Measurements from ENCODE around the gene HSPB2. TPM values are rescaled to one million over a fixed set of nuclear protein-coding genes. Genes with fewer than 3 reads are reported as not detected.
"Not testable (repeated sequence)": the region's sequence is repeated elsewhere in the genome, so short reads cannot be mapped to it uniquely, and the experiment has no call there.

HSPB2 gene
- total RNA-seq, 1 donor from 2014 or later, result 1.4 TPM

DNA sequence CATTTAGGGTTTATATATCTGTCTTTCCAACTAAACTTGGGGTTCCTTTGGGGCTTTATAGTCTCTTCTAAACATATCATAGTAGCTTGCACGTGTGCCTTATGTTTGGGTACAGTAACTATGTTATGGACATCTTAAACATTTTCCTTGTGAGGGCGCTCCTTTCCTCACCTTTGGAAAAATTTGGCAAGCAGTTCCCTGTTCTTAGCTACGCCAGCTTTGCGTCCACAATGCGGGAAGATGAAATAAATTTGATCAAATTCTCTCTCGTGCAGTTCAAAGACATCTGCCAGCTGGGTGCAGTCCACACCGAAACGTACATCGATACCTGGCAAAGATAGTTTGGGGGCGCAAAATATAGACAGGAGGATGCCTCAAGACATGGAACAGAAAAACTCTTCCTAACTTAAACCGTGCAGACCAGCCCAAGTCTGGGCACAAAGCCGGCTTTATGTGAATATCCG lies 34.1 kb upstream of the HSPB2 start:
- no peaks in the 10 kb centered on the region for H3K36me3 Mint-ChIP-seq (ENCODE audit: unreplicated experiment)

DNA sequence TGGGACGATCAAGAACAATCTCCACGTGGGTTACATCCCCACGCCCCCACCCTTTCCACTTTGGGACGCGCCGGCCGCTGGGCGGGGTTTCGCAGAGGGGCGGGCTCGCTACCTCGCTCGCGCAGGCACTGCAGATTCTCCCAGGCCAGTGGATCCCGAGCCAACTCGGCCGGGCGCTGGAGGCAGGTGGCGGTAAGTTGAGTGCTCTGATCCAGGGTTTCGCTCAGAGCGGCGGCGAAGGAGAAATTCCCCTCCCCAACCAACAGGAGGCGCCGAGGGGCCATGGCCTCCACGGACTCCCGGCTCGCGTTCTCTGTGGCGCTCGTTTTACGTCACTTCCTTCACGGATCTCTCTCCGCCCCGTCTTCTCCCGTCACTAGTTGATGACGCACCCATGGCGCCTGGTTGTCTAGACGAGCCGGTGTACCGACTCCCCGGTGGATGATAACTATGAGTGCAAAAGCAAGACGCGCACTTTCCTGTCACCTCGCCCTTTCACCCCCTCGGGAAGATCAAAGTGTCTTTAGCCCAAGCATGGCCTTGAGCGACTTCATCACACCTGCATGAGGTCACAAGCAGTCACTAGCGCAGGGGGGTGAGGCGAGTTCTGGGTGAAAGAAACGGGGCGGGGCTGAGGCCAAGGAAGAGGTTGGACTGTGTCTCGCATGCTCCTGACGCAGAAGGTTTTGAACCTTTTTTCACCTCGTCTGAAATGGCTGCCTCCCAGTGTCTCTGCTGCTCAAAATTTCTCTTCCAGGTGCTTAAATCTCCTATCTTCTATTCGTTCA lies 33.5 kb upstream of the HSPB2 start, which contains the start of the genes CFAP68 and FDXACB1:
Gene CFAP68 (plus strand): TSS at position 693 of the 788 bp plus-strand sequence. CDS start 20 bp downstream, at position 713.
Gene FDXACB1 (minus strand): TSS at position 317 of the 788 bp plus-strand sequence. CDS start 33 bp downstream, at position 284.
- H3K27ac Mint-ChIP-seq (ENCODE audit: unreplicated experiment), result peak within 1 kb of the TSS; percentile 98
- peaks cover 7% of the 10 kb centered on the region for H3K4me1 Mint-ChIP-seq (ENCODE audit: low read depth, unreplicated experiment)

More for the DNA sequence above, 34.1 kb upstream of the HSPB2 start:
- Mint-ChIP-seq H3K4me3 (ENCODE audit: unreplicated experiment) (peak overlapping the region; percentile 90), H3K27me3 (ENCODE audit: unreplicated experiment) (peaks cover 6% of the 10 kb centered on the region), H3K9me3 (ENCODE audit: unreplicated experiment) (no peaks in the 10 kb centered on the region), H3K4me1 (ENCODE audit: low read depth, unreplicated experiment) (peaks cover 7% of the 10 kb centered on the region), H3K27ac (ENCODE audit: unreplicated experiment) (peak overlapping the region; percentile 98)
- DNase-seq, result no peak
- TF ChIP-seq, protein P1, sequence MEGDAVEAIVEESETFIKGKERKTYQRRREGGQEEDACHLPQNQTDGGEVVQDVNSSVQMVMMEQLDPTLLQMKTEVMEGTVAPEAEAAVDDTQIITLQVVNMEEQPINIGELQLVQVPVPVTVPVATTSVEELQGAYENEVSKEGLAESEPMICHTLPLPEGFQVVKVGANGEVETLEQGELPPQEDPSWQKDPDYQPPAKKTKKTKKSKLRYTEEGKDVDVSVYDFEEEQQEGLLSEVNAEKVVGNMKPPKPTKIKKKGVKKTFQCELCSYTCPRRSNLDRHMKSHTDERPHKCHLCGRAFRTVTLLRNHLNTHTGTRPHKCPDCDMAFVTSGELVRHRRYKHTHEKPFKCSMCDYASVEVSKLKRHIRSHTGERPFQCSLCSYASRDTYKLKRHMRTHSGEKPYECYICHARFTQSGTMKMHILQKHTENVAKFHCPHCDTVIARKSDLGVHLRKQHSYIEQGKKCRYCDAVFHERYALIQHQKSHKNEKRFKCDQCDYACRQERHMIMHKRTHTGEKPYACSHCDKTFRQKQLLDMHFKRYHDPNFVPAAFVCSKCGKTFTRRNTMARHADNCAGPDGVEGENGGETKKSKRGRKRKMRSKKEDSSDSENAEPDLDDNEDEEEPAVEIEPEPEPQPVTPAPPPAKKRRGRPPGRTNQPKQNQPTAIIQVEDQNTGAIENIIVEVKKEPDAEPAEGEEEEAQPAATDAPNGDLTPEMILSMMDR (IDR thresholded peaks at IDR 0.05; ENCODE audit: partially characterized antibody, unreplicated experiment), result no peak

DNA sequence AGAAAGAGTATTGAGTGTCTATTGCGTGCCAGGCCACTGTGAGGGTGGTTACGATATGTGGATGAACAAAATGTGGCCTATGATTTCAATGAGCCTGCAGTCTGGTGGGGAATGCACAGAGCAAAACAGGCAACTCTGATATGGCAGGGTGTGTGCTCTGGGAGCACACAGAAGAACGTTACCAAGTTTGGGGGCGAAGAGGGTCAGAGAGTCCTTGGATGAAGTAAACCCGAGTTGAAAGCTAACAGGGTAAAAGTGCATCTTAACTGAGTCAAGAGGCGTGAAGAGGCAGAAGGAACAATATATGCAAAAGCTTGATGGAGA lies 32.9 kb upstream of the HSPB2 start:
- Mint-ChIP-seq H3K36me3 (ENCODE audit: unreplicated experiment) (no peaks in the 10 kb centered on the region), H3K27me3 (ENCODE audit: unreplicated experiment) (peaks cover 6% of the 10 kb centered on the region), H3K9me3 (ENCODE audit: unreplicated experiment) (no peaks in the 10 kb centered on the region), H3K27ac (ENCODE audit: unreplicated experiment) (peak overlapping the region; percentile 98), H3K4me1 (ENCODE audit: low read depth, unreplicated experiment) (peaks cover 7% of the 10 kb centered on the region), H3K4me3 (ENCODE audit: unreplicated experiment) (peak overlapping the region; percentile 90)
- TF ChIP-seq, protein P1 (IDR thresholded peaks at IDR 0.05; ENCODE audit: partially characterized antibody, unreplicated experiment), result no peak
- DNase-seq, result no peak

More for the DNA sequence above, 33.5 kb upstream of the HSPB2 start, which contains the start of the genes CFAP68 and FDXACB1:
- Mint-ChIP-seq H3K4me3 (ENCODE audit: unreplicated experiment) (peak within 1 kb of the TSS; percentile 90), H3K9me3 (ENCODE audit: unreplicated experiment) (no peaks in the 10 kb centered on the region), H3K27me3 (ENCODE audit: unreplicated experiment) (peaks cover 6% of the 10 kb centered on the region), H3K36me3 (ENCODE audit: unreplicated experiment) (no peaks in the 10 kb centered on the region)
- DNase-seq, result peak; percentile 96
- TF ChIP-seq, protein P1 (IDR thresholded peaks at IDR 0.05; ENCODE audit: partially characterized antibody, unreplicated experiment), result peak; percentile 98

DNA sequence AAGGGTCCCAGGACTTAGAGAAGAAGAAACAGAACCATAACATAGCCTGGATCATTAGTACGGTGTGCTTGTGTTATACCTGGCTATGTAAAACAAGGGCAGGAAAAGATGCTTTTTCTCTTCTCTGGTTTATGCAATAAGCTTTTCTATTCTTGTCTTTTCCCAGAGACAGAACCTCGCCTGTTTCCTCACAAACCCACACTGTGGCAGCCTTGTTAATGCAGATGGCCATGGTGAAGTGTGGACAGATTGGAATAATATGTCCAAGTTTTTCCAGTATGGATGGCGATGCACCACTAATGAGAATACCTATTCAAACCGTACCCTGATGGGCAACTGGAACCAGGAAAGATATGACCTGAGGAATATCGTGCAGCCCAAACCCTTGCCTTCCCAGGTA lies 30.3 kb upstream of the HSPB2 start:
- TF ChIP-seq, protein P1 (IDR thresholded peaks at IDR 0.05; ENCODE audit: partially characterized antibody, unreplicated experiment), result no peak
- no peaks in the 10 kb centered on the region for H3K9me3 Mint-ChIP-seq (ENCODE audit: unreplicated experiment)

DNA sequence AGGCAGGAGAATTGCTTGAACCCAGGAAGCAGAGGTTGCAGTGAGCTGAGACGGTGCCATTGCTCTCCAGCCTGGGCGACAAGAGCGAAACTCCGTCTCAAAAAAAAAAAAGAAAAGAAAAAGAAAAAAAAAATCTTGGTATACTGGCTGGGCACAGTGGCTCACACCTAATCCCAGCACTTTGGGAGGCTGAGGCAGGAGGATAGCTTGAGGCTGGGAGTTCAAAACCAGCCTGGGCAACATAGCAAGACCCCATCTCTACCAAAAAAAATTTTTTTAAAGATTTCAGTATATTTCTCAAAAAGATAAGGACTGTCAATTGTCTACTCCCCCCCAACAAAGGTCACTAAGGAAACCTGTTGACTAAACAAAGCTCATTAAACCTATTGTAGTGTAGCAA lies 27.5 kb upstream of the HSPB2 start:
- not testable (repeated sequence) for DNase-seq; H3K9me3 Mint-ChIP-seq (ENCODE audit: unreplicated experiment); H3K4me1 Mint-ChIP-seq (ENCODE audit: low read depth, unreplicated experiment); H3K4me3 Mint-ChIP-seq (ENCODE audit: unreplicated experiment); H3K27ac Mint-ChIP-seq (ENCODE audit: unreplicated experiment); H3K27me3 Mint-ChIP-seq (ENCODE audit: unreplicated experiment); H3K36me3 Mint-ChIP-seq (ENCODE audit: unreplicated experiment)

More for the DNA sequence above, 30.3 kb upstream of the HSPB2 start:
- H3K4me3 Mint-ChIP-seq (ENCODE audit: unreplicated experiment), result no peak overlapping the region
- no peak overlapping the region for H3K27ac Mint-ChIP-seq (ENCODE audit: unreplicated experiment)
- H3K36me3 Mint-ChIP-seq (ENCODE audit: unreplicated experiment), result no peaks in the 10 kb centered on the region
- peaks cover 7% of the 10 kb centered on the region for H3K4me1 Mint-ChIP-seq (ENCODE audit: low read depth, unreplicated experiment)
- H3K27me3 Mint-ChIP-seq (ENCODE audit: unreplicated experiment), result peaks cover 6% of the 10 kb centered on the region
- no peak for DNase-seq
